Fibroblast of gingiva (primary cell): ENCODE data around the gene MET.
"Not testable (repeated sequence)": the region's sequence is repeated elsewhere in the genome, so short reads cannot be mapped to it uniquely, and the experiment has no call there.

Experiments used
- DNase-seq: peaks from one replicate; pipeline ENCODE4 v3.0.0-alpha.2; 2011; ENCODE audit warnings: low read depth

Gene MET

GRCh38 chr7:116728413-116728812 is 56.4 kb downstream of the MET start:
- no peak for DNase-seq

GRCh38 chr7:116730097-116731022 is 58.4 kb downstream of the MET start:
- no peak for DNase-seq

GRCh38 chr7:116731023-116731395 is 59.0 kb downstream of the MET start:
- no peak for DNase-seq

- DNase-seq: no peak
These were observed 59.7 kb downstream of the MET start for GRCh38 chr7:116731445-116732335.

- no peak for DNase-seq
These were observed 61.0 kb downstream of the MET start for GRCh38 chr7:116732788-116733694.

- no peak for DNase-seq
These were observed 62.1 kb downstream of the MET start for GRCh38 chr7:116733924-116734580.

- no peak for DNase-seq
These were observed 62.7 kb downstream of the MET start for GRCh38 chr7:116734710-116735109.

GRCh38 chr7:116736927-116737715 is 65.1 kb downstream of the MET start:
- no peak for DNase-seq

- no peak for DNase-seq
These were observed 66.4 kb downstream of the MET start for GRCh38 chr7:116738378-116738777.

- DNase-seq: no peak
These were observed 67.3 kb downstream of the MET start for GRCh38 chr7:116739307-116739706.

GRCh38 chr7:116740231-116740630 is 68.2 kb downstream of the MET start:
- DNase-seq: no peak

GRCh38 chr7:116740755-116741462 is 68.9 kb downstream of the MET start:
- no peak for DNase-seq

- DNase-seq: peak; percentile 21
These were observed 69.8 kb downstream of the MET start for GRCh38 chr7:116741625-116742316.

- DNase-seq: no peak
These were observed 70.6 kb downstream of the MET start for GRCh38 chr7:116742641-116743040.

GRCh38 chr7:116743835-116744234 is 71.8 kb downstream of the MET start:
- DNase-seq: not testable (repeated sequence)

GRCh38 chr7:116746388-116746787 is 74.4 kb downstream of the MET start:
- DNase-seq: not testable (repeated sequence)

- not testable (repeated sequence) for DNase-seq
These were observed 79.1 kb downstream of the MET start for GRCh38 chr7:116751070-116751469.

GRCh38 chr7:116752305-116753074 is 80.5 kb downstream of the MET start:
- DNase-seq: no peak
